KBM-7 (cell line): ENCODE results near the gene ARHGEF1.
"Not testable (repeated sequence)": the region's sequence is repeated elsewhere in the genome, so short reads cannot be mapped to it uniquely, and the experiment has no call there.

Source experiments
- DNase-seq: peaks from one replicate; pipeline ENCODE4 v3.0.0-alpha.2; 2015
- in situ Hi-C: fragments of 300-500 bp; cut with MboI; formaldehyde crosslinking; loops from 2 replicates; pipeline ENCODE4 v1.14.3; 2020; ENCODE audit warnings: low sequenced_read_pairs, low pct_unique_long_range_greater_than_20kb, mixed read lengths

ARHGEF1 gene

GRCh38 chr19:41861846-41862245, 21.1 kb upstream of the ARHGEF1 start:
- in situ Hi-C loops: no loop called here
- no peak for DNase-seq

DNA sequence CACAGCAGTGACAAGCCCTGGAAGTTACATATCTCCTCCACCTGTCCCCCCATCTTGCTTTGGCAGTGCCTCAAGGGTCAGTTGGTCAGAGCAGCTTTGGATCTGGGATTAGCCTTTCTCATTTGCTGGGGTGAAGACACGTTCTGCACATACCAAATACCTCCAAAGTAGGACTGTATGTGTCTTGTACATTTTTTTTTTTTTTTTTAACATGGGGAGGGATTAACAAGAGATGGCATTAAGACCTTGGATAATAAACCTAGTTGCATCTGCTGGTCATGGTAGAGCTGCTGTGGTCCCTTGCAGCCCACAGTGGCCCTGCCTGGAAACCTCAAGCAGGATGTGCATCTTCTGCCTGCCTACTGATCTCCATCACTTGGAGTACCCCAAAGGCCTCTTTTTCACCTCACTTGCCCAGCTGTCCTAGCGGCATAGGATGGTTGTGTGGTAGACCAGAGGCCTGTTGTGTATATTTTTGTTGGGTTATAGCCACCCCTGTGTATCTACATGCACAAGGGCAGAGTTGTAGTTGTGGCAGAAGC, 20.5 kb upstream of the ARHGEF1 start:
- in situ Hi-C loops: no loop called here
- peak; percentile 10 for DNase-seq

GRCh38 chr19:41863209-41863931, 19.6 kb upstream of the ARHGEF1 start:
- DNase-seq: peak; percentile 60
- in situ Hi-C loops: no loop called here

DNA sequence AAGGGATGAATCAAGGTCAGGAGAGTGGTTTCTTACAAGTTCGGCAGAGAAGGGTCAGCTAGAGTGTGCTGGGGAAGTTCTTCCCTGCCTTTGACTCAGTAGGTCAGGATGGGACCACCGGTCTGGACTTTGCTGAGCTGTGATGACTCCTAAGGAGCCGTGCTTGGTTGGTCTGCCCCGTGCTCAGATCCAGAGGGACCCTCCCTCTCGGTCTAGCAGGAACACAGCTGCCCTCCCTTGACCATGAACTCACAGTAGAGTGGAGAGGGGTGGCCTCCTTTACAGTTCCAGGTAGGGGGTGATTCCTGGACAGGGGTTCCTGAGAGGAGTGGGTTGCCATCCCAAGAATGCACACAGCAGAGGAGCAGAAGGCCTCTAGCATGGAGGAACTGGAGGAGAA, 18.6 kb upstream of the ARHGEF1 start:
- in situ Hi-C loops: no loop called here
- DNase-seq: no peak

DNA sequence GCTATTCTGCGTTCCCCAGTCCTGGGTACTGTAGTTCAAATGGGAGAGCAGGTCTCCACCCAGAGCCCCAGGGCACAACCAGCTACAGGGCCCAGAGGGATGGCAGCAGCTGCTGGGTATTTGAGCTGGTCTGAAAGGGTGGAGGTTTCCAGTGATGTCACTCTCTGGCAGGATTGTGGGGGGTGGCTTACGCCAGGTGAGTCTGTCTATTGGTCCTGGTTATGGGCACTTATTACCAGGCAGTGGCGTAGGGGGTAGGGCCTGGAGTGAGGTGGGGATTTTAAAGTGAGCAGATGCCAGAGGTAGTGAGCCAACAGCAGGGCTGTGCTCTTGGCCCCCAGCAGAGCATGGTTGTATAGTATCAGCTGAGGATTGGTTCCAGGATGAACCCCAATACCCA, 16.7 kb upstream of the ARHGEF1 start:
- DNase-seq: no peak
- in situ Hi-C loops: no loop called here

DNA sequence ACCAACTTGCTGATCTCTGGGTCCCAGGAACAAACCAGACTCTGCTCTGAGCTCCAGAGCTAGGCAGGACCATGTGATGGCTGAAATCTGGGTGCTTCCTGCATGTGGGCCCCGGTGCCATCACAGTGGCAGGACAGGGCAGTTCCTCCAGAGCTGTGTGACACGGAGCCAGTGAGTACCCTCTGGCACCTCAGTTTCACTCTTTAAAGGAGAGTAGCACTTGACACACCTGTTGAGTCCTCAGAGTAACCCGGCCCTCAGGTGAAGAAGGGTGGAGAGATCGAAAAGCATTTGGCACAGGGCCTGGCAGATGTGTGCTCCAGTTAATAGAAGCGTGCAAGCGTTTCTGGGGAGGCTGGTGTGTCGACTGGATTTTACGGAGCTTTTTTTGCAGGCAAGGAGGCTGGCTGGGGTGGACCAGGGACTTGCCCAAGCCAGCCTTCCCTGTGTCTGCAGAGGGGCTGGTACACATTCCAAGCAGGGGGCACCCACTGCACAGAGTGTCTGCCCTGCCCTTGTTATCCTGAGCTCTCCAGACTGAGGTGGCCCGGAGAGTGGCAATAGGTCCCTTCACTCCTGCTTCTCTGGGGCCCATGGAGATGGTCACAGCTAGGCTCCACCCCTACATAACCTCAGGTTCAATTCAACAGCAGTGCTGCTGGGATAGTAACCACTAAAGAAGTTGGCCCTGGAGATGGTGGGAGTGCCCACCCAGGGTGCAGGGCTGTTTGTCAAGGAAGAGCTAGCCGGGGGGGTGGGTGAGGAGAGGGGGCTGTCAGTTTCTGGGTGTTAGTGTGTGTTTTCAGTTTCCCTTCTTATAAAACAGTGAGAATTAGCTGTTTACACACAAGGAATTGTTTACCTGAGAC, 14.6 kb upstream of the ARHGEF1 start:
- no peak for DNase-seq
- in situ Hi-C loops: no loop called here

GRCh38 chr19:41868989-41869300, 14.0 kb upstream of the ARHGEF1 start:
- in situ Hi-C loops: no loop called here
- DNase-seq: no peak

DNA sequence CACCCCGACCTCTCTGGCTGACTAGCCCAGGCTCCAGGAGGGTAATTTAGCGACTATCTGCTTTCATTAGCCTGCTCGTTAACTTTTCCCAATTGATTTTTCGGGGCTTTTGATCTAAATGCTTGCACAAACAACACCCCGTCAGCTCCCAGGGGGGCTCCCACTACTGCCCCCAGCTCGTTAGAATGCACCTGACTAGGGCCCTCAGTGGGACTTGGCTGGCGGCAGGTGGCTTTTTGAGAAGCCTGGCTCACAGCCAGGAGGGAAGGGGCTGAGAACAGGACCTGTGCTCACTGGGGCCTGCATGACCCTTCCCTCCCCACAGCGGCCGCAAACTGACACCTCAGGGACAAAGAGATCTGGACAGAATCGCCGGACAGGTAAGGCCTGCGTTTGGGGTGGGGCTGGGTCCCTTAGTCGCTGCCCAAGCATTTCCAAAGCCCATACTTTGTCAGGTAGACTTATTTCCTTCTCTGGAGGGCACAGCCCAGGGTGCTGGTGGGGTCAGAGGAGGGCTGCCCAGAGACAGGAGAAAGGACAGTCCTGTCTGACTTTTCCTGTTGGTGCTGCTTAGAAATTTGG, 13.5 kb upstream of the ARHGEF1 start:
- in situ Hi-C loops: no loop called here

DNA sequence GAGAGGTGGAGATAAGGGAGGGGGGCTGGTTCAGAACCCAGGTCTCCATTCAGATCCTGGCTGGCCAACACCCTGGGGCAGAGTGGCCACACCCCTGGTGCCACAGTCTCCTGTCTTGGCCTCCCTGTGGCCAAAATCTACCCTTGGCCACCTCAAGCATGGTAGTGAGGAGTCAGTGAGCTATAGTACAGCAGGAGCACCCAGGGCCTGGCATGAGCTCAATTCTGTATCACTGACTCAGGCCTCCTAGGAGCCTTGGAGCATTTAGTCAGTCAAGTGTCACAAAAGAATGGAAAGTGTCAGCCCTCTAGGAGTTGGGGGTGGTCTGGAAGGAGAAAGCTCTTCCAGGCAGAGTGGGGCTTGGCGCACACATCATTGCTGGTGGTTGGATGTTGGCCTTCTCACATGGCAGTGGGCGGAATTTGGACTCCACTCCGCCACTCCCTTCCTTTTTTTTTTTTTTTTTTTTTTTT, 12.5 kb upstream of the ARHGEF1 start:
- in situ Hi-C loops: loop anchor here (10.0 kb wide), 1 partner anchor 74 kb away; no protein-coding TSS in a partner anchor
- DNase-seq: peak; percentile 54

More for the DNA sequence above, 13.5 kb upstream of the ARHGEF1 start:
- DNase-seq: no peak

GRCh38 chr19:41871573-41872383, 11.2 kb upstream of the ARHGEF1 start:
- in situ Hi-C loops: loop anchor here (10.0 kb wide), 1 partner anchor 73 kb away; no protein-coding TSS in a partner anchor
- DNase-seq: peak; percentile 93

GRCh38 chr19:41872384-41872774, 10.6 kb upstream of the ARHGEF1 start:
- in situ Hi-C loops: loop anchor here (10.0 kb wide), 1 partner anchor 72 kb away; no protein-coding TSS in a partner anchor

GRCh38 chr19:41872775-41873647, 10.0 kb upstream of the ARHGEF1 start:
- peak; percentile 88 for DNase-seq
- in situ Hi-C loops: loop anchor here (10.0 kb wide), 1 partner anchor 72 kb away; no protein-coding TSS in a partner anchor

More at GRCh38 chr19:41872384-41872774, 10.6 kb upstream of the ARHGEF1 start:
- no peak for DNase-seq

DNA sequence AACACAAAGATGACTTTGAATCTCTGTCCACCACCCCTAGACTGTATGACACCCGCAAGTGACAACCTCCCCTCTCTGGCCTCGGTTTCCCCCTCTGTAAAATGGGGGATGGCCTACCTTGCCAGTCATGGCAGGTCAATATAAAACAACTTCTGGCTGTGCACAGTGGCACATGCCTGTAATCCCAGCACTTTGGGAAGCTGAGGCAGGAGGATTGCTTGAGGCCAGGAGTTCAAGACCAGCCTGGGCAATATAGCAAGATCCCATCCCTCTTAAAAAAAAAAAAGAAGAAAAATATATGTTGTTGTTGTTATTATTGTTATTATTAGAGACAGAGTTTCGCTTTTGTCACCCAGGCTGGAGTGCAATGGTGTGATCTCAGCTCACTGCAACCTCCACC, 7.0 kb upstream of the ARHGEF1 start:
- in situ Hi-C loops: loop anchor here (10.0 kb wide), 1 partner anchor 69 kb away; no protein-coding TSS in a partner anchor
- DNase-seq: not testable (repeated sequence)

GRCh38 chr19:41876847-41877832, 5.8 kb upstream of the ARHGEF1 start, which contains the start of gene CD79A:
TSS of gene CD79A (plus strand) at chr19:41877279. CDS start at chr19:41877305, 26 bp downstream.
- DNase-seq: peak; percentile 85
- in situ Hi-C loops: loop anchor here (10.0 kb wide), 1 partner anchor 68 kb away; no protein-coding TSS in a partner anchor

GRCh38 chr19:41877916-41878905, 4.8 kb upstream of the ARHGEF1 start:
- DNase-seq: no peak
- in situ Hi-C loops: loop anchor here (10.0 kb wide), 1 partner anchor 67 kb away; no protein-coding TSS in a partner anchor
